IMR-90 (cell line): ENCODE results near the gene VPS52. TPM values are rescaled to one million over a fixed set of nuclear protein-coding genes. Genes with fewer than 3 reads are reported as not detected.

ENCODE experiments used
- ATAC-seq: fragments of 200-7000 bp; cut with Tn5 transposase; 2 replicates; pipeline ENCODE4 v1.9.1; 2020; ENCODE audit warnings: low read depth, mild to moderate bottlenecking, moderate library complexity
- BruUV-seq: library from RNA; stranded (reverse); fragments of 400-500 nt; replicated peaks from 2 replicates; lab custom pipeline; 2021; lab: Mats Ljungman, UMichigan
- CTCF ChIA-PET: fragments of 300-600 bp; formaldehyde crosslinking; extraction: SDS; loops from one replicate; lab custom pipeline; 2021; ENCODE audit warnings: antibody characterized with exemption; lab: Yijun Ruan, JAX
- POLR2A ChIA-PET: fragments of 300-600 bp; sonication (Branson Sonifier 250); formaldehyde crosslinking; loops from one replicate; lab custom pipeline; 2022; ENCODE audit warnings: antibody characterized with exemption; ENCODE audit not compliant: unreplicated experiment; lab: Charles Lee
- DNase-seq: peaks from one replicate; pipeline ENCODE4 v3.0.0; 2013
- H2AFZ ChIP-seq: replicated peaks from 2 replicates; pipeline ENCODE3; 2013; ENCODE audit warnings: low read length, mild to moderate bottlenecking; ENCODE audit not compliant: poor library complexity
- H2AK5ac ChIP-seq: 2 replicates; pipeline ENCODE4 v1.6.1; 2013; ENCODE audit warnings: low read depth, low read length, inconsistent platforms
- H2AK9ac ChIP-seq: replicated peaks from 2 replicates; pipeline ENCODE3; 2013; ENCODE audit warnings: mild to moderate bottlenecking, low read depth, low read length, moderate library complexity; ENCODE audit not compliant: poor library complexity
- H2BK120ac ChIP-seq: 2 replicates; pipeline ENCODE4 v1.6.1; 2013; ENCODE audit warnings: low read depth, low read length, inconsistent platforms
- H2BK15ac ChIP-seq: 3 replicates; pipeline ENCODE4 v1.6.1; 2013; ENCODE audit warnings: low read depth, low read length, inconsistent platforms
- H2BK20ac ChIP-seq: 2 replicates; pipeline ENCODE4 v1.6.1; 2013; ENCODE audit warnings: low read depth, mild to moderate bottlenecking, inconsistent platforms, low read length, moderate library complexity
- H2BK5ac ChIP-seq: 2 replicates; pipeline ENCODE4 v1.6.1; 2013; ENCODE audit warnings: mild to moderate bottlenecking, low read depth, low read length, inconsistent platforms; ENCODE audit not compliant: poor library complexity, severe bottlenecking
- H3K14ac ChIP-seq: replicated peaks from 2 replicates; pipeline ENCODE4 v1.6.1; 2013; ENCODE audit warnings: low read depth, low read length, inconsistent platforms
- H3K18ac ChIP-seq: 2 replicates; pipeline ENCODE4 v1.6.1; 2013; ENCODE audit warnings: low read depth, low read length, control low read depth
- H3K23ac ChIP-seq: 2 replicates; pipeline ENCODE4 v1.6.1; 2013; ENCODE audit warnings: low read depth, low read length, inconsistent platforms
- H3K27ac ChIP-seq: 2 replicates; pipeline ENCODE4 v1.5.1; 2013; ENCODE audit warnings: mild to moderate bottlenecking, control low read depth, low read length; ENCODE audit not compliant: insufficient read depth
- H3K27me3 ChIP-seq: 2 replicates; pipeline ENCODE4 v1.6.1; 2013; ENCODE audit warnings: low read length; ENCODE audit not compliant: control insufficient read depth, insufficient read depth
- H3K36me3 ChIP-seq: 2 replicates; pipeline ENCODE4 v1.6.1; 2013; ENCODE audit warnings: low read length, mixed read lengths; ENCODE audit not compliant: control insufficient read depth, insufficient read depth
- H3K4ac ChIP-seq: 2 replicates; pipeline ENCODE4 v1.6.1; 2013; ENCODE audit warnings: low read depth, low read length, inconsistent platforms
- H3K4me1 ChIP-seq: 2 replicates; pipeline ENCODE4 v1.6.1; 2013; ENCODE audit warnings: low read length, mixed read lengths; ENCODE audit not compliant: control insufficient read depth, insufficient read depth
- H3K4me2 ChIP-seq: 2 replicates; pipeline ENCODE4 v1.6.1; 2013; ENCODE audit warnings: low read depth, mild to moderate bottlenecking, control low read depth, low read length, moderate library complexity
- H3K4me3 ChIP-seq: 2 replicates; pipeline ENCODE4 v1.5.1; 2013; ENCODE audit warnings: low read depth, mild to moderate bottlenecking, control low read depth, low read length, moderate library complexity; ENCODE audit not compliant: insufficient read depth
- H3K56ac ChIP-seq: 2 replicates; pipeline ENCODE4 v1.6.1; 2013; ENCODE audit warnings: low read length, inconsistent platforms; ENCODE audit not compliant: insufficient read depth; ENCODE audit errors: extremely low read depth
- H3K79me1 ChIP-seq, 2 experiments: 2 replicates each; pipeline ENCODE4 v1.6.1; 2013; ENCODE audit warnings: low read length in 2 of 2, inconsistent platforms in 1 of 2, low read depth in 1 of 2
- H3K9ac ChIP-seq: 2 replicates; pipeline ENCODE4 v1.6.1; 2013; ENCODE audit warnings: low read depth, low read length, control low read depth
- H3K9me1 ChIP-seq: 2 replicates; pipeline ENCODE4 v1.6.1; 2013; ENCODE audit warnings: low read length, inconsistent platforms; ENCODE audit not compliant: insufficient read depth
- H3K9me3 ChIP-seq: 2 replicates; pipeline ENCODE4 v1.6.1; 2013; ENCODE audit warnings: low read length; ENCODE audit not compliant: control insufficient read depth, insufficient read depth
- H4K20me1 ChIP-seq: 2 replicates; pipeline ENCODE4 v1.6.1; 2013; ENCODE audit warnings: low read length, inconsistent platforms; ENCODE audit not compliant: insufficient read depth
- H4K5ac ChIP-seq: 2 replicates; pipeline ENCODE4 v1.6.1; 2013; ENCODE audit warnings: mild to moderate bottlenecking, low read depth, low read length, control low read depth
- H4K8ac ChIP-seq, 2 experiments: 2 replicates each; pipeline ENCODE4 v1.6.1; 2013; ENCODE audit warnings: low read depth in 2 of 2, low read length in 2 of 2, control low read depth in 1 of 2, inconsistent platforms in 1 of 2
- H4K91ac ChIP-seq: 2 replicates; pipeline ENCODE4 v1.6.1; 2013; ENCODE audit warnings: low read depth, low read length, inconsistent platforms; ENCODE audit not compliant: insufficient read depth
- BHLHE40 ChIP-seq: fragments of 150-350 bp; IDR thresholded peaks from 2 replicates; pipeline ENCODE4 v1.6.1; 2016; ENCODE audit warnings: mild to moderate bottlenecking, low read depth, low read length
- CEBPB ChIP-seq: IDR thresholded peaks from 2 replicates; pipeline ENCODE4 v1.6.1; 2012; ENCODE audit warnings: low read depth, low read length, improper control_type of control experiment
- CHD1 ChIP-seq: IDR thresholded peaks from 2 replicates; pipeline ENCODE4 v1.6.1; 2012; ENCODE audit warnings: low read depth, low read length, improper control_type of control experiment
- ELK1 ChIP-seq: fragments of 150-350 bp; IDR thresholded peaks from 2 replicates; pipeline ENCODE4 v1.6.1; 2016; ENCODE audit warnings: low read depth, mild to moderate bottlenecking, low read length, moderate library complexity, borderline replicate concordance
- FOS ChIP-seq: fragments of 150-350 bp; IDR thresholded peaks from 2 replicates; pipeline ENCODE4 v1.6.1; 2016; ENCODE audit warnings: low read depth, low read length
- MAFK ChIP-seq: IDR thresholded peaks from 2 replicates; pipeline ENCODE4 v1.6.1; 2012; ENCODE audit warnings: low read depth, low read length, improper control_type of control experiment
- MAZ ChIP-seq: IDR thresholded peaks from 2 replicates; pipeline ENCODE4 v1.6.1; 2012; ENCODE audit warnings: low read depth, mild to moderate bottlenecking, low read length, improper control_type of control experiment, moderate library complexity, borderline replicate concordance
- POLR2A ChIP-seq: IDR thresholded peaks from 2 replicates; pipeline ENCODE4 v1.6.1; 2012; ENCODE audit warnings: mild to moderate bottlenecking, low read depth, low read length
- RAD21 ChIP-seq: IDR thresholded peaks from 2 replicates; pipeline ENCODE4 v1.6.1; 2012; ENCODE audit warnings: low read length, improper control_type of control experiment
- RCOR1 ChIP-seq: IDR thresholded peaks from 2 replicates; pipeline ENCODE4 v1.6.1; 2012; ENCODE audit warnings: mild to moderate bottlenecking, low read length, improper control_type of control experiment; ENCODE audit not compliant: insufficient replicate concordance
- SMC3 ChIP-seq: fragments of 150-350 bp; IDR thresholded peaks from 2 replicates; pipeline ENCODE4 v1.6.1; 2016; ENCODE audit warnings: low read depth, mild to moderate bottlenecking, antibody characterized with exemption, low read length, moderate library complexity
- WGBS, 2 experiments: methylation state at CpG; one replicate each; pipeline versions ENCODE4 v1.1.5 to v1.1.7; 2013; ENCODE audit warnings: missing lambda C conversion rate in 2 of 2; ENCODE audit not compliant: insufficient read length in 1 of 2; ENCODE audit errors: extremely low coverage in 2 of 2; 5-methylcytosine and 5-hydroxymethylcytosine counted together
- dilution Hi-C: fragments of 300-500 bp; cut with HindIII; formaldehyde crosslinking; loops from one replicate; pipeline ENCODE4 v1.14.3; 2018; ENCODE audit warnings: low sequenced_read_pairs; ENCODE audit not compliant: unreplicated experiment
- in situ Hi-C: fragments of 300-500 bp; cut with MboI; formaldehyde crosslinking; loops from 3 replicates; pipeline ENCODE4 v1.14.3; 2019; ENCODE audit warnings: low sequenced_read_pairs, inconsistent platforms, mixed read lengths
- intact Hi-C: fragments of 100-400 bp; cut with micrococcal nuclease; formaldehyde crosslinking; loops from 2 replicates; pipeline ENCODE4 v1.10.0; 2022
- polyA plus RNA-seq, 3 experiments: library from polyadenylated mRNA; depleted of rRNA; stranded (reverse); fragments of >200 nt; gene quantifications; 2 replicates each; pipeline ENCODE4 v1.2.3, GENCODE V29; 2012; ENCODE audit warnings: low replicate concordance in 1 of 3
- total RNA-seq: library from RNA; depleted of rRNA; stranded (reverse); fragments of >200 nt; gene quantifications from 2 replicates; pipeline ENCODE4 v1.2.3, GENCODE V29; 2012
- TF ChIP-seq, protein P1 (sequence below): fragments of 150-350 bp; IDR thresholded peaks from 2 replicates; pipeline ENCODE4 v1.6.1; 2017; ENCODE audit warnings: mild to moderate bottlenecking, antibody characterized with exemption, low read length, low read depth

Gene VPS52
- total and polyA plus RNA-seq, 2 of the 4 experiments (the other 2 are of a cell fraction), result 29.8 to 54.6 TPM

DNA sequence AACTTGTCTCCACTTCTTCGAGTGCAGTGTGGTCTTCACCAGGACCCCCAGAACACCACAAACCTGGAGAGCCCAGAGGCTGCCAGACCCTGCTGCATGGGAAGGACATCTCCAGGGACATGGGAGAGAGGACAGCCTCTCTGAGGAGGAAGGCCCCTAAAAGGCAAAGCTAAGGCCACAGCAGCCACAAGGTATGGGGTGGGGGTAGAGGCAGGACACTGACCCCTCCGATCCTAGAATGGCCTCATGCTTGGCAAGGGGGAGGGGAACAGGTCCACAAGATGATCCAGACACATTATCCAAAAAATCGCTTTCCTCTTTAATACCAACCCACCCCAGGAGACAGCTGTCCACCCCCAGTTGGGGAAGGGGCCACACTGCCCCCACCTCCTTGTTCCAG, 7.1 kb upstream of the VPS52 start:
- in situ Hi-C loops, result no loop called here
- POLR2A ChIA-PET, result interaction anchor here (1.8 kb wide), 1 partner anchor 10 kb away, joined by 10 read pairs; the partner anchor contains the start of genes PFDN6 and WDR46

More for the DNA sequence above, 7.1 kb upstream of the VPS52 start:
- no peak overlapping the region for H3K4me3 ChIP-seq
- peaks cover 6% of the 10 kb centered on the region for H3K9me1 ChIP-seq
- no CpG with 5 or more reads among the region's 3 CpGs for WGBS, 2 experiments
- no peak overlapping the region for H4K91ac ChIP-seq
- no peak for DNase-seq
- dilution Hi-C loops (no loop called here), intact Hi-C loops (no loop called here)
- peaks cover 66% of the 10 kb centered on the region for H3K36me3 ChIP-seq
- no peak overlapping the region for H2BK15ac ChIP-seq
- peaks cover 12% of the 10 kb centered on the region for H3K4me1 ChIP-seq
- no peak overlapping the region for H3K14ac ChIP-seq
- ATAC-seq, result no peak
- H3K9ac ChIP-seq, result no peak overlapping the region
- H3K18ac ChIP-seq, result no peak overlapping the region
- TF ChIP-seq POLR2A, result no peak
- no peak for TF ChIP-seq BHLHE40
- no peak for TF ChIP-seq MAZ
- no peak for TF ChIP-seq ELK1
- TF ChIP-seq SMC3, result no peak
- TF ChIP-seq MAFK, result no peak
- TF ChIP-seq CEBPB, result no peak
- TF ChIP-seq RCOR1, result no peak
- no peak for TF ChIP-seq CHD1
- TF ChIP-seq, protein P1, sequence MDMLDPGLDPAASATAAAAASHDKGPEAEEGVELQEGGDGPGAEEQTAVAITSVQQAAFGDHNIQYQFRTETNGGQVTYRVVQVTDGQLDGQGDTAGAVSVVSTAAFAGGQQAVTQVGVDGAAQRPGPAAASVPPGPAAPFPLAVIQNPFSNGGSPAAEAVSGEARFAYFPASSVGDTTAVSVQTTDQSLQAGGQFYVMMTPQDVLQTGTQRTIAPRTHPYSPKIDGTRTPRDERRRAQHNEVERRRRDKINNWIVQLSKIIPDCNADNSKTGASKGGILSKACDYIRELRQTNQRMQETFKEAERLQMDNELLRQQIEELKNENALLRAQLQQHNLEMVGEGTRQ, result no peak
- no peak for TF ChIP-seq RAD21
- TF ChIP-seq FOS, result no peak
- no peak overlapping the region for H3K4me2 ChIP-seq
- H2AFZ ChIP-seq, result no peak overlapping the region
- no peak overlapping the region for H4K8ac ChIP-seq
- no peaks in the 10 kb centered on the region for H3K27me3 ChIP-seq
- H2BK20ac ChIP-seq, result no peak overlapping the region
- H2BK5ac ChIP-seq, result no peak overlapping the region
- H3K27ac ChIP-seq, result no peak overlapping the region
- no peak overlapping the region for H2AK9ac ChIP-seq
- no peak overlapping the region for H4K5ac ChIP-seq
- H3K23ac ChIP-seq, result no peak overlapping the region
- H2BK120ac ChIP-seq, result no peak overlapping the region
- peaks cover 61% of the 10 kb centered on the region for H4K20me1 ChIP-seq
- peaks cover 21 to 50% of the 10 kb centered on the region in 2 experiments for H3K79me1 ChIP-seq
- no peaks in the 10 kb centered on the region for H3K9me3 ChIP-seq
- CTCF ChIA-PET, result no interaction called here
- H3K4ac ChIP-seq, result no peak overlapping the region
- H3K56ac ChIP-seq, result no peak overlapping the region
- no peak overlapping the region for H2AK5ac ChIP-seq
- BruUV-seq, result no TSS peak
